Measurements from ENCODE around the gene RNF19B.
"Not testable (repeated sequence)": the region's sequence is repeated elsewhere in the genome, so short reads cannot be mapped to it uniquely, and the experiment has no call there.

Gene RNF19B

DNA sequence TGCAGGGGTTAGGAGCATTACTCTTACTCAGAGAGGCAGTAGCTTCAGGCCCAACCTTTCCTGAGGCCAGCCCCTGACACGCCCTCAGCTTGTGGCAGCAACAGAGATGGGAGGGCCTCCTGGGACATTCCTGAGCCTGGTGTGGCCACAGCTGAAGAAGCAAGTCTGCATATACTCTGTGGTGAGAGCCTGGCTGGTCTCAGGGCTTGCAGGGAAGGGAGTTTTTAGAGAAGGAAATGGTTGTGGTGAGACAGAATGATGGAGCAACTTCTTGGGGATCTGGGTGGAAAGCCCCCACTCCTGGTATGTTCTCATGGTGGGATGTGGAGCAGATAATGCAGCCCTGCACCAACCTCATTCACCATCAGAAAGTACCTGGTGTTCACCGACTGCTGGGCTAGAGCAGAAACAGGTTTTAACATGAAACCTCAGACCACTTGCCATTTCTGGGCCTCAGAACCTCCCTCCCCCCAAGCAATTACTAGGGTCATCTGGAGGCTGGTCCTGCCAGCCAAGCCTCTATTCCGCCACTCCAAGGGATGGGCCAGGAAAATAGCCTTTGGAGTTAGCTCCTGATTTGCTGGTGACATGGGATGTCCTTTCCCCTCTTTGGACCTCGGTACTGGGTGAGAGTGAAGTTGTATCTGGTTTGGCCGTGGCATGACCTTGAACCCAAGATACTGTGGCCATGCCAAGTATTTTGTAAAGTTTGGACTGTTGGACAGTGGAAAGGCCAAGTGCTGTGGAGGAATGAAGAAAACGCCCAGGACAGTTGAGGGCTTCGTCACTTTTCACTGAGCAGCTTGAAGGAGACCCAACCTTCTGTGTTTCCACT lies 28.1 kb upstream of the RNF19B start:
- peak; percentile 93 for DNase-seq

DNA sequence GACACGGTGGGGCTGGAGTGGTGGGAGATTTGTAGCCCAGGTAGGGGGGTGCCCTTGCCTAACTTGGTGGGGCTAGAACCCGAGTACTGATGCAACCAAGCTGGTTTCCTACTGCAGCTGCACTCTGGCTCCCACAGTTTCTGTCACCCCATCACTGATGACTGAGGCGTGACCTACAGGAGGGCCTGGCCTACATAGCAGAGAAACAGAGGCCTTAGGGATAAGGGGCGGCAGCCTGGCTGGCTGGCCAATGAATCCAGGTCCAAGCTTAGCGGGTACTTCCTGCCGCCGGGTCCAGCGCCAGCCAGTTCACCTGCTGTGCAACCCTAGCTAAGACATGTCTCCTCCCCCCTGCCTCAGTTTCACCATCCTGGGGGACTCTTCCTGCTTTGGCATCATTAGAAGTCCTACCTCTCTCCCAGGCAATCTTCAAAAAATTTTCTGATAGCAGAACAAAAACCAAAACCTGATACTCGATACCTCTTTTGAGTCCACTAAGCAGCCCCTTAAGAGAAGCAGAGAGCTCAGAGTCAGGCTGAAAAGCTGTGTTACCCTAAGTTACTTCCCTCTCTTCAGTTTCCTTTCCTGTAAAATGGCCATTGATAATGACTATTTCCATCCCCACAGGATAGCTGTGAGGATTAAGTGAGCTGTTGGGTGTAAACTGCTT lies 27.3 kb upstream of the RNF19B start:
- no peak for DNase-seq

DNA sequence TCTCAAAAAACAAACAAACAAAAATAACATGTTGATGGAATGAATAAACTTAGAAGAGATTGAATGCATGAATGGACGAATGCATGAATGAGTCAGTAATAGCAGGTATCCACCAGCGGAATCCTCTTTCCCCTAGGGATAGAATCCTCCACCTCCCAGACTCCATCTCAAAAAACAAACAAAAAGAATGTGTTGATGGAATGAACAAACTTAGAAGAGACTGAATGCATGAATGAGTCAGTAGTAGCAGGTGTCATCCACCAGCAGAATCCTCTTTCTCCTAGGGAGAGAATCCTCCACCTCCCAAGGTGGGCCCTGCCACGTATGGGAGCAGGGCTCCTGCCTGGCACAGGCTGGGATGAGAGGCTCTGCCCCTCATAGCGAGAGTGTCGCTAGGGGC lies 26.8 kb upstream of the RNF19B start:
- no peak for DNase-seq

DNA sequence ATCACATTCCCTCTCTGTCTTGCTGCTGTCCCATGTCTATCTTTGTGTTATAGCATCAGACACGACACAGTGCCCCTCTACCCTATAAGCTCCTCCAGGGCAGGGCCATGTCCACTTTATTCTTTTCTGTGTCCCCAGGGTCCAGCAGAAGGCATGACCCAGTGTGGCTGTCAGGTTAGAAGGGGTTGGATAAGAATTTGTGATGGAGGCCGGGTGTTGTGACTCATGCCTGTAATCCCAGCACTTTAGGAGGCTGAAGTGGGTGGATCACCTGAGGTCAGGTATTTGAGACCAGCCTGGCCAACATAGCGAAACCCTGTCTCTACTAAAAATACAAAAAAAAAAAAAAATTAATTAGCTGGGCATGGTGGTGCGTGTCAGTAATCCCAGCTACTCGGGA lies 26.3 kb upstream of the RNF19B start:
- no peak for DNase-seq

DNA sequence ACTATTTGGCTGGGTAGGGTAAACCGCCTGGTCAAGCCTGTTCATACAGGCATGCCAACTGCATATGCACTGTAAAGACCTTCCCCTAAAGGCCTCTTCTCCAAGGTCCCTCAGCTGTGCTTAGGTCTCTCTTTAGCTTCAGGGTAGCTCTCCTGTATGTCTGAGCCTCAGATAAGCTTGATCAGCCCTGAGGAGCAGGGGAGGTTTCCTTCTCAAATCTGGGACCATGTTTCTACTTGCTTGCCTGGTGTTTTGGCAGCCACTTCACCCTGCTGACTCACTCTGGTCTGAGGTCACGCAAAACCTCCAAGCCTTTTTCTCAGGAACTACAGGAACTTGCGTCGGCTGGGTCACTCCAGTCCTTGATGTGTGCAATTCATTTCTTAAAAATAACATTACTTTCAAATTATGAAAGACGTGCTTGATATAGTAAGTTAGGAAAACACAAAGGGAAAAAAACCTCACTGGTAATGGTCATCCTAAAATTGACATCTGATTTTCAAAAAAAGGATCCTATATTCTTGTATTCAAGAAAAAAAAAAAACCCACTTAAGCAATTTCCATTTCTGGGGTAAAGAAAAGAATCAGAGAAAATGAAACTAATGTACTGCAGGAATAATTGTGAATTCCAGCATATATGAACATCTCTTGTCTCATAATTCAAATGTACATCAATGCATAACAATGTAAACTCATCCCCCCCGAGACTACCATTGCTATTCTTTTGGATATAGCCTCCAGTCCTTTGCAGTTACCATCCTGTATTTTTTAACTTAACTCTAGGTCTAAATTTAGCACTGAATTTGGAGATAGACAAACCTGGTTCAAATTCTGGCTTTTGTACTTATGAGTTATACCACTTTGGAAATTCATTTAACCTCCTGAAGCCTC lies 24.8 kb upstream of the RNF19B start:
- DNase-seq, result peak; percentile 84

DNA sequence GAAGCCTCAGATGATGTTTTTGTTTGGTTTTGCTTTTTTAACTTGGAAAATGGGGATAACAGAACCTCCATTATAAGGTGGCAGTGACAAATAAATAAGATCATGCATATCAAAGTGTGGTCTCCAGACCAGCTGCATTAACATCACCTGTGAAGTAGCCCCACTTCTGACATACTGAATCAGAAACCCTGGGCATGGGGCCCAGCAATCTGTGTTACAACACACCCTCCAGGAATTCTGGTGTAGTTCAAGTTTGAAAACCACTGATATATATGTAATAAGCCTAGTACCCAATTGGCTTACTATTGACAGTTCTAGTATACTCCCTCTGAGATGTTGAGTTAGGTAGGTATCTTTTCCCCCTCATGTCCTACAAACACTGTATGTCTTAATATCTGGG lies 24.1 kb upstream of the RNF19B start:
- DNase-seq, result no peak

DNA sequence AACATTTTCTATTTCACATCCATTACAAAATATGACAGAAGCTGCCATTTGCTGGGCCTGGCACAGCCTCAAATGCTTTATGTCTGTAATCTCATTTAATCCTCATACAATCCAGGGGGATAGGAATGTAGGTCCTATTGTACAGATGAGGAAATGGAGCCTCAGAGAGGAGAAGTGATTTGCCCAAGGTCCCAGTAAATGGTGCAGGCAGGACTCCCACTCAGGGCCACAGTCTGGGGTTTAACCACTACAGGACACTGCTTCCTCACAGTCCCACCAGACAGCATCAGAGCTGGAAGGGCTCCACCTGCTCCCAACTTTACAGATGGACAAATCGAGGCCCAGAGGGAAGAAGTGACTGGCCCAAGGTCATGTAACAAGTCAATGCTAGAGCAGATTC lies 20.6 kb upstream of the RNF19B start:
- no peak for DNase-seq

DNA sequence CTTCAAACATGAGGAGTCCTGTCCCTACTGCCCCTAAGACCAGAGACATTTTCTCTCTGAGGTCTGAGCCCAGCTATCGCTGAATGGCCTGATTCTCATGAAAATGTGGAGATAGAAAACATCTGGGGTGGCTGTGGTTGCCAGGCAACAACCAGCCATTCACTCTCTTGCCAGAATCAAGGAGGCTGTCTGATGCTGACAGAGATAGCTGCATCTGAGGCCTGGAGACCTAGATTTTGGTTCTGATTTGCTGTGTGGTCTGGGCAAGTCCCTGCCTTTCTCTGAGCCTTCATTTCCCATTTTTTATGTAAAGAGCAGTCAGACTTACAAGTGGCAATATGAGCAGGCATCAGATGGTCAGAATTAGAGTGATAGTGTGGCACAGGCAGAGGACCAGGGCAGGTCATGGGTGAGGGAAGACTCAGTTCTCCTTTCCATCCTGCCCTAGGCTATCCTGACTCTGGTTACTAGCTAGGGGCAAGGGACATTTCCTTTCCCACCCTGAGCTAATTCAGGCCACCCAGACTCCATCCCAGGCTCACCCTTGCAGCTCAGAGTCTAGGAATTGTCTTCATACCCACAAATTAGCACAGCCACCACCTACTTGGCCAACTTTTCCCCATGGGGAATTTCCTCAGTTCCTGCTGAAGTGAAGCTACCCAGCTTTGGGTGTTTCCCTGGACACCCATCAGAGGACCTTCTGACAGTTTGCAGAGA lies 20.0 kb upstream of the RNF19B start:
- no peak for DNase-seq

DNA sequence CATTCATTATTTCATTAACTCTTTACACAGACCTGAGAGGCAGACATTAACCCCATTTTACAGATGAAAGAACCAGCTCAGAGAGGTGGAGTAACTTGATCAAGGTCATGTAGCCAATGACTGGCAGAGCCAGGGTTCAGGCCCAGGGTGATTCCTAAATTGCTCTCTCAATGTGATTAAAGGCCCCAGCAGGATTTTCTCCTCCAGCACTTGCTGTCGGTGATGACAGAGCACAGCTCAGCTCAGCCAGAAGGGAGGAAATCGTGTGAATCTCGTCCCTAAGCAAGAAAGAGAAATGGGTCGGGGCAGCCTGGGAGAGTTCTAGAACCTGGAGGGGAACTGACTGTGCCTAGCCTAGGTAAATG lies 19.5 kb upstream of the RNF19B start:
- no peak for DNase-seq

DNA sequence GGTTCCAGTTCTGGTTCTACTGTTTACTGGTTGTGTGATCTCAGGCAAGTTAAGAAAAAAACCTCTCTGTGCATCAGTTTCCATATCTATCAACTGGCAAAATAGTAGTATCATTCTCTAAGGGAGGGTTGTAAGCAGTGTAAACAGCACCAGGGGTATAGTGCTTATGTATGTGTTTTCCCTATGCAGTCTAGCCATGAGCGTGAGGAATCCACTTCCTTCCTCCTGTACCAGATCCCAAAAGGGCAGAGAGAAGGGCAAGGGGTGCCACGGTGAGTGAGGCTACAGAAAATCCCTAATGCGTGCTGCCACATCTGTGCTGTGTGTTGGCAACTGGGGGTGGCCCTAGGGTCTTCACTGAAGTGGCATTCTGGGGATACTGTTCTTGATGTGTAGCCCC lies 18.4 kb upstream of the RNF19B start:
- DNase-seq, result no peak

DNA sequence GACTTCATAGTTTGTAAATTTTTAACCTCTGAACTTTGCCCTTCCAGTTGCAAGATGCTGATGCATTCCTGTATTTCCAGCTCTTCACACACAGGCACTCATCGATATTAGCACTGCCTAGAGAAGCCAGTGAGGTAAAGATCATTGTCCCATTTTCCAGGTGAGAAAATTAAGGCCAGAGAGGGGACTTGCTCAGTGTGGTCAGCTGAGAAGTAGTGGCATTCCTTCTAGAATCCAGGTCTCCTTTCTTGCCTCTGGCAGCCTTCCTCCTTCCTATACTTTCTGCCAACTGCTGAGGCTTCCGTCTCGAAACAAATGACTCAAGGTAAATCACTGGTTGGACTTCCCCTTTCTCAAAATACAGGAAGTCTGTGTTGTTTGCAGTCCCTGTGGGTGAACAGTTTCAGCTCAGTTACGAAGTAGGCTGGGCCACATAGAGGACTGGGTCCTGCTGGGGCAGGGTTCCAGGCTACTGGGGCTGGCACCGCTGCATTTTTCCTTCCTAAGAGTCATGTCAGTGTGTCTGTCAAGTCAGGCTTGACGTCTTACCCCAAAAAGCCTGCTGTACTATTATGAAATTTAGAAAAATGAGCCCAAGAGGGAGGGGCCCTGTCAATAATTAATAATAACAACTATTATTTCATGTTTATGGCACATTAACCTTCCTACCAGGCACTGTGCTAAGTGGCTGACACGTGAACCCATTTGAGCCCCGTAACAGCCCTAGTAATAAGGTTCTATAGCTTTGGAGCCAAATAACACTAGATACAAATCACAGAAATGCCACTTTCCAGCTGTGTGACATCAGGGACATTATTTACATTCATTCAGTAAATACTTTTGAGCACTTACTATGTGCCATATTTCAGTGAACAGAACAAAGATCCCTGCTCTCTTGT lies 16.6 kb upstream of the RNF19B start:
- DNase-seq, result peak; percentile 94

DNA sequence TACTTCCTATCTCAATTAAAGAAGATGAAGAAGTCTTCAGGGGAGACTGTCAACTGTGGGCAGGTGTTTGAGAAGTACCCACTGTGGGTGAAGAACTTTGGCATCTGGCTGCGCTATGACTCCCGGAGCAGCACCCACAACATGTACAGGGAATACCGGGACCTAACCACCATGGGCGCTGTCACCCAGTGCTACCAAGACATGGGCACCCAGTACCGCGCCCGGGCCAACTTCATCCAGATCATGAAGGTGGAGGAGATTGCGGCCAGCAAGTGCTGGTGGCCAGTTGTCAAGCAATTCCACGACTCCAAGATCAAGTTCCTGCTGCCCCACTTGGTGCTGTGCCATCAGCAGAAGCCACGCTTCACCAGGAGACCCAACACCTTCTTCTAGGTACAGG lies 15.5 kb upstream of the RNF19B start:
- DNase-seq, result no peak

DNA sequence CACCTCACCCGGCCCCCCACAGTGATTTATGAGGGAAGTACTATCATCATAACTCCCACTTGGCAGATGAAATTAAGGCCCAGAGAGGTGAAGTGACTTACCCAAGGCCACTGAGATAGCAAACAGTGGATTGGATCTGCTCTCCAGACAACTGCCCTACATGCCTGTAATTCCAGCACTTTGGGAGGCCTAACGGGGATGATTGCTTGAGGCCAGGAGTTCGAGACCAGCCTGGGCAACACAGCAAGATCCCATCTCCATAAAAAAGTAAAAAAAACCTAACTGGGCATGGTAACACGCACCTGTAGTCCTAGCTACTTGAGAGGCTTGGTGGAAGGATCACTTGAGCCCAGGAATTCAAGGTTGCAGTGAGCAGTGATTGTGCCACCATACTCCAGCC lies 14.2 kb upstream of the RNF19B start:
- no peak for DNase-seq

DNA sequence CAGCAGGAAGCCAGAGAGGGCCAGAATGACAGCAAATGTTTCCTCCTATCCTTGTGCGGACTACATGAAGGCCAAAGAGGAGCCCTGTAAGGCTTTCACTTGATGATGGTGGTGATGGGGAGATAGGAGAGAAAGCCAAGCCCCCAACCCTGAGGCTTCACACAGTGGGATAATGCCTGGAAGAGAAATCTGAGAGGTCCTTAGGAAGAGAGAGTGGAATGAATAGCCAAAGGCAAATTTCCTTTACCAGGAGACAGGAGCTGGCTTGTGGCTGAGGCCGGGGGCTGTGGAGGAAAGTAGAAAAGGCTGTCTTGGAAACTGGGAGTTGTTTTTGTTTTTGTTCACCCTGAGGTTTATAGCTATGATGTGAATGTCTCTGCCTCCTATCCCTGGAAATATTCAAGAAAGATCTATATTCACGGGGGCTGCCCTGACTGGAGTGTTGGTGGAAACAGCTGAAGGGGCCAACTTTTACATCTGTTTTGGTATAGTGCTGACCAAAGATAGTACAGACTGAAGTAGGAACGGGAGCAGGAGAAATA lies 13.0 kb upstream of the RNF19B start:
- DNase-seq, result no peak

DNA sequence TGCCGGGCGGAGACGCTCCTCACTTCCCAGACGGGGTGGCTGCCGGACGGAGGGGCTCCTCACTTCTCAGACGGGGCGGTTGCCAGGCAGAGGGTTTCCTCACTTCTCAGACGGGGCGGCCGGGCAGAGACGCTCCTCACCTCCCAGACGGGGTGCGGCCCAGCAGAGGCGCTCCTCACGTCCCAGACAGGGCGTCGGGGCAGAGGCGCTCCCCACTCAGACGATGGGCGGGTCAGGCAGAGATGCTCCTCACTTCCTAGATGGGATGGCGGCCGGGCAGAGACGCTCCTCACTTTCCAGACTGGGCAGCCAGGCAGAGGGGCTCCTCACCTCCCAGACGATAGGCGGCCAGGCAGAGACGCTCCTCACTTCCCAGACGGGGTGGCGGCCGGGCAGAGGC lies 10.4 kb upstream of the RNF19B start:
- DNase-seq, result not testable (repeated sequence)

DNA sequence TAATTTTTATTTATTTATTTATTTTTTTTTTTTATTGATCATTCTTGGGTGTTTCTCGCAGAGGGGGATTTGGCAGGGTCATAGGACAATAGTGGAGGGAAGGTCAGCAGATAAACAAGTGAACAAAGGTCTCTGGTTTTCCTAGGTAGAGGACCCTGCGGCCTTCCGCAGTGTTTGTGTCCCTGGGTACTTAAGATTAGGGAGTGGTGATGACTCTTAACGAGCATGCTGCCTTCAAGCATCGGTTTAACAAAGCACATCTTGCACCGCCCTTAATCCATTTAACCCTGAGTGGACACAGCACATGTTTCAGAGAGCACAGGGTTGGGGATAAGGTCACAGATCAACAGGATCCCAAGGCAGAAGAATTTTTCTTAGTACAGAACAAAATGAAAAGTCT lies 8.8 kb upstream of the RNF19B start:
- not testable (repeated sequence) for DNase-seq

DNA sequence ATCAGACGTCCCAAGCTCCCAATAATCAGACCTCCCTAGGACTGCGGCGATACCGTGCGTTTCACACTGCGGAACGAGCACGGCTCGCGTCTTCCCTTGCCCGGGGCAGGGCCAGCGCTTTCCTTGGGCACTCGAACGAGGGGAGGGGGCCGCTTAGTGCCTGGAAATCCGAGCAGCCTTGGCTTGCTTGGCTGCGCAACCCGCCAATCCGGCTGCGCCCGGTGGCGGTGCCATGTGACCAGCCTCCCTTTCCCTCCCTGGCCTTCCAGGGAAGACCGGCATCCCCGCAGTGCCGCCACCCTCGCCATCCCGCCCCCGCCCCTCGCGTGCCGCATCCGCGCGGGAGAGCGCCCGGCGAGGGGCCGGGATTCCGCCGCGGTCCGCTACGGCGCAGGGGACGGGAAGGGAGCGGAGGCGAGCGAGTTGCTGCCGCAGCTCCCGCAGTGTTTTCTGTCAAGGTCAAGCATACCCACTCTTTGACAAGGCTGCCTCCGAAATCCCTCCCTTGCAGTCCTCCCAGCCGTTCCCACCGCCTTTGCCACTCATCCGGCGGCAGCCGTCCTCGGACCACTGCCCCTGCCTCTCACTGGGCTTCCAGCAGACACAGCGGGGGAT lies 8.3 kb upstream of the RNF19B start:
- peak; percentile 22 for DNase-seq

DNA sequence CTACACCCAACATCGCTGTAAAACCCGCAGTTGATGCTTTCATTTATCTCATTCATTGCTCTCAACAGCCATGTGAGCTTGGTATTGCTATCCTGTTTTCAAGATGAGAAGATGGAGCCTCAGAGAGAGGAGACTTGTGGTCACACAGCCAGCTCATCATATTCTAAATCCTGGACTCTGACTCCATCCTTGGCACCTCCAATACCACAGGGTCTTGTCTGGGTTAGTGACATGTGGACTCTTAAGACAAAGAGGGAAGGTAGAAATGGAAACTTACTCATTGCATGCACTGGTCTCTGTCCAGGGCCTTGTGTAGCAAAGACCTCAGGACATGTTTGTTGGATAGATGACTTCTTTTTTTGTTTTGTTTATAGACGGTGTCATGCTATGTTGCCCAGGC lies 7.0 kb upstream of the RNF19B start:
- no peak for DNase-seq

DNA sequence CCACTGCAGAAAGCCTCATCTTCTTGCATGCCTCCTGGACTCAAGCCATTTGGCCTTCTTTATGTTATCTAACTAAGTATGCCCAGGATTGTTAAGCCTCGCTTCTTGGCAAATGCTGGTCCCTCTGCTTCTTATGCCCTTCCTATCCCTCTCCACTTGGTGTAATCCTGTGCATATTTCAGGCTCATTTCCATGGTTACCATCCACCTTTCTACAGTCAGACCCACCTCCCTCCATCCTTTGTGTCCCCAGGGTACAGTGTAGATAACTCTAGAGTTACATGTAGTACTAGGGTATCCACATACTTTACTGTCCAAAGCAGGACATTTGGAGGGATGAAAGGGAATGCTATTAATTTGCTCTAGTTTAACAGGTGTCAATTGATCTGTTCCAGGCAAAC lies 6.5 kb upstream of the RNF19B start:
- no peak for DNase-seq

DNA sequence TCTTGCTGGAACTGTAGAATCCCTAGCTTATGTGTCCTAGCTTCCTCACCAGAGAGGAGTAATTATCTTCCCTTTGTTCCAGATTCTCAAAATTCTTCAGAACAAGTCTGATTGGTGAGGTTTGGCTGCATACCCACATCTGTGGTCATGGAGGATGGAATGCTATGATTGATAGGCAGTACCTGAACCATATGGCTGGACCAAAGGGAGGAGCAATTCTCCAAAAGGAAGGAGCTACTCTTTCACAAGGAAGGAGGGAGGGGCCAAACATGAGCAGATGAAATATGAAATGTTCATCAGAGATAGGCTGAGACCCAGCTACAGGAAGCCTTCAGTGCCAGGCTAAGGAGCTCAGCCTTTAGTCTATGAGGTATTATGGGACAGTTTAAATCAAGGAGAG lies 5.0 kb upstream of the RNF19B start:
- peak; percentile 42 for DNase-seq

DNA sequence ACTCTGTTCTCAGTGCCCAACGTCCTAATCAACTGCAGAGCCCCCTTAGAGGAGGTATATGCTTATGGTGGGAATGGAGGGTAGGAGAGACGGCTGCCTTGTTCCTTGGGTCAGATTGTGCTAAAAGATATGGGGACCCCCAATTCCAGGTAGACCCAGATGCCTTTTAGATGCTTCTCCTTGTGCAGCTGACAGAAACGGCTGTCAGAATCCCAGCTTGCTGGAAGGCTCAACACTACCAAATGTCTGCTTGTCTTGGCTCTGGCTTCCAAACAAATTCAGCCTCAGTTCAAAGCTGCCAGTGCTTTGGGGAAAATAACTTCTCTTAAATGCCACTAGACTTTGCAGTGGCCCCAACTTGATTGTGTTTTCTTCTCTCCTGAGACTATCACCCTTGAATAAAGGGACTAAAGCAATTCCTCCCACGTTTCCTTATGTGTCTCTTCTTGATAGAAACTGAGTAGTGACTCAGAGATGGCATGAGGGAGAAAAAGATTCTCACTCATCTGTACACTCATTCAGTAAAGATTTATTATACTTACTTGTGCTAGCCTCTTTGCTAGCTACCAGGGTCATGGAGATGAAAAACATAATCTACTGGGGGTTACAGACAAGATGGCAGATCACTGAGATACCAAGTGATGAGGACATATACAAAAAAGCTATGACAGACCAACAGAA lies 3.4 kb upstream of the RNF19B start:
- no peak for DNase-seq

All from hematopoietic multipotent progenitor cell treated with erythropoietin and hydrocortisone succinate and interleukin-3 and kit ligand, for 4 days (in vitro differentiated cells).